Esophagus squamous epithelium (tissue), 5 donors: Measurements from ENCODE around the gene TAF9B. TPM values are rescaled to one million over a fixed set of nuclear protein-coding genes. Genes with fewer than 3 reads are reported as not detected.
"Not testable (repeated sequence)": the region's sequence is repeated elsewhere in the genome, so short reads cannot be mapped to it uniquely, and the experiment has no call there.

Experiments
- DNase-seq: peaks from one replicate; lab custom pipeline; 2025; lab: John Stamatoyannopoulos, UW
- H3K27ac ChIP-seq, 4 donors: fragments of 200-600 bp; sonication (generic); one replicate each; pipeline ENCODE4 v1.5.1; 2016 to 2019; ENCODE audit warnings: mild to moderate bottlenecking in 1 of 4
- H3K27me3 ChIP-seq, 4 donors: fragments of 200-600 bp; sonication (generic); 1 replicate in 3 of 4; 2 replicates in 1 of 4; pipeline versions ENCODE4 v1.5.1 to v1.6.0; 2017 to 2021; ENCODE audit warnings: antibody characterized with exemption in 1 of 4
- H3K36me3 ChIP-seq, 3 donors: fragments of 200-600 bp; sonication (generic); one replicate each; pipeline ENCODE4 v1.5.1; 2016 to 2019
- H3K4me1 ChIP-seq, 3 donors: fragments of 200-600 bp; sonication (generic); one replicate each; pipeline ENCODE4 v1.5.1; 2017 to 2019
- H3K4me3 ChIP-seq, 4 donors: fragments of 200-600 bp; sonication (generic); 1 replicate in 3 of 4; 2 replicates in 1 of 4; pipeline ENCODE4 v1.5.1; 2016 to 2019; ENCODE audit warnings: mild to moderate bottlenecking in 2 of 4, moderate library complexity in 1 of 4
- H3K9me3 ChIP-seq, 3 donors: fragments of 200-600 bp; sonication (generic); one replicate each; pipeline ENCODE4 v1.5.1; 2016 to 2019
- CTCF ChIP-seq, 6 experiments: fragments of 450-650 bp in 4 of 6; fragments of 200-600 bp in 2 of 6; sonication (generic) in 2 of 6; IDR thresholded peaks; one replicate each; pipeline ENCODE4 v1.5.1; 2016 to 2019; ENCODE audit warnings: antibody characterized with exemption in 6 of 6, mild to moderate bottlenecking in 4 of 6, moderate library complexity in 4 of 6
- POLR2A ChIP-seq, 4 donors: fragments of 450-650 bp; IDR thresholded peaks; one replicate each; pipeline ENCODE4 v1.6.1; 2017; ENCODE audit warnings: antibody characterized with exemption in 4 of 4, mild to moderate bottlenecking in 4 of 4, moderate library complexity in 3 of 4
- WGBS, 2 donors: methylation state at CpG; one replicate each; pipeline ENCODE4 v1.1.5; 2018; 5-methylcytosine and 5-hydroxymethylcytosine counted together
- intact Hi-C: fragments of 100-400 bp; cut with DNase I; formaldehyde crosslinking; loops from one replicate; pipeline ENCODE4 v1.15.0; 2022
- total RNA-seq, 4 donors: library from RNA; depleted of rRNA; stranded (reverse); fragments of >200 nt; gene quantifications; one replicate each; pipeline ENCODE4 v1.1.0, GENCODE V29; 2016
- donor health status: DM: yes; HTN: yes; CAD: no.

TAF9B gene
- total RNA-seq, 4 donors from 2014 or later: 6.6 to 25.2 (median 16.5) TPM

GRCh38 chrX:78103623-78104446, 35.6 kb downstream of the TAF9B start, which contains the start of gene PGK1:
Gene PGK1, plus strand, starts transcription at chrX:78104248. Its CDS starts 93 bp downstream, at chrX:78104341.
- peak within 1 kb of the TSS; percentile 58 to 79 (median 76) for H3K4me3 ChIP-seq
- no peaks in the 10 kb centered on the region for H3K27me3 ChIP-seq
- intact Hi-C loops: no loop called here
- H3K4me1 ChIP-seq: peaks cover 0 to 42% (median 8%) of the 10 kb centered on the region in 3 donors
- no peaks in the 10 kb centered on the region for H3K9me3 ChIP-seq
- TF ChIP-seq POLR2A (IDR thresholded peaks at IDR 0.05) (peak in 3 of 4 donors; percentile 27 to 95 (median 93)), CTCF (IDR thresholded peaks at IDR 0.05) (no peak)
- WGBS, 2 donors: 0 to 41% methylated on average over 3 to 30 of the region's 72 CpGs
- H3K27ac ChIP-seq: peak within 1 kb of the TSS; percentile 92 to 97 (median 95)
- H3K36me3 ChIP-seq: no peaks in the 10 kb centered on the region
- DNase-seq: peak; percentile 73

- intact Hi-C loops: no loop called here
- TF ChIP-seq CTCF (IDR thresholded peaks at IDR 0.05): no peak
- TF ChIP-seq POLR2A (IDR thresholded peaks at IDR 0.05): no peak
- H3K4me3 ChIP-seq: peak overlapping the region; percentile 32 to 79 (median 76)
- H3K27ac ChIP-seq: peak overlapping the region; percentile 76 to 97 (median 94)
- H3K4me1 ChIP-seq: peaks cover 0 to 35% (median 7%) of the 10 kb centered on the region in 3 donors
- H3K36me3 ChIP-seq: no peaks in the 10 kb centered on the region
- no peak for DNase-seq
- H3K27me3 ChIP-seq: no peaks in the 10 kb centered on the region
- no peaks in the 10 kb centered on the region for H3K9me3 ChIP-seq
- 75 to 85% methylated on average over 16 to 17 of the region's 23 CpGs for WGBS, 2 donors
Measured at GRCh38 chrX:78103001-78103622, 36.3 kb downstream of the TAF9B start.

- Histone ChIP-seq H3K9me3 (no peaks in the 10 kb centered on the region), H3K4me3 (no peak overlapping the region), H3K27ac (no peak overlapping the region), H3K4me1 (peaks cover 0 to 25% (median 4%) of the 10 kb centered on the region in 3 donors), H3K36me3 (no peaks in the 10 kb centered on the region), H3K27me3 (no peaks in the 10 kb centered on the region)
- no peak for TF ChIP-seq POLR2A (IDR thresholded peaks at IDR 0.05)
- TF ChIP-seq CTCF (IDR thresholded peaks at IDR 0.05): no peak
- no peak for DNase-seq
- intact Hi-C loops: no loop called here
- 83 to 90% methylated on average over 1 of the region's 1 CpG for WGBS, 2 donors
Measured at GRCh38 chrX:78102091-78102490, 37.4 kb downstream of the TAF9B start.

- TF ChIP-seq CTCF (IDR thresholded peaks at IDR 0.05) (no peak), POLR2A (IDR thresholded peaks at IDR 0.05) (no peak)
- peaks cover 0 to 2% (median 0%) of the 10 kb centered on the region in 3 donors for H3K4me1 ChIP-seq
- H3K9me3 ChIP-seq: no peaks in the 10 kb centered on the region
Measured at GRCh38 chrX:78098108-78098507, 41.3 kb downstream of the TAF9B start.

GRCh38 chrX:78092296-78092695, 47.2 kb downstream of the TAF9B start:
- no peaks in the 10 kb centered on the region for H3K9me3 ChIP-seq
- WGBS, 2 donors: 17 to 60% methylated on average over 1 of the region's 2 CpGs
- H3K27me3 ChIP-seq: no peaks in the 10 kb centered on the region
- H3K4me1 ChIP-seq: peaks cover 0 to 10% (median 0%) of the 10 kb centered on the region in 3 donors
- no peak overlapping the region for H3K4me3 ChIP-seq
- TF ChIP-seq CTCF (IDR thresholded peaks at IDR 0.05) (peak in 4 of 6 experiments; percentile 5 to 40 (median 34)), POLR2A (IDR thresholded peaks at IDR 0.05) (no peak)
- no peaks in the 10 kb centered on the region for H3K36me3 ChIP-seq
- intact Hi-C loops: no loop called here
- H3K27ac ChIP-seq: no peak overlapping the region
- DNase-seq: no peak

More at GRCh38 chrX:78098108-78098507, 41.3 kb downstream of the TAF9B start:
- no peak for DNase-seq
- intact Hi-C loops: no loop called here
- Histone ChIP-seq H3K4me3 (no peak overlapping the region), H3K27ac (no peak overlapping the region), H3K36me3 (no peaks in the 10 kb centered on the region), H3K27me3 (no peaks in the 10 kb centered on the region)

GRCh38 chrX:78081413-78081812, 58.0 kb downstream of the TAF9B start:
- intact Hi-C loops, DNase-seq, H3K9me3 ChIP-seq, H3K27me3 ChIP-seq, H3K4me1 ChIP-seq, H3K27ac ChIP-seq, H3K36me3 ChIP-seq, H3K4me3 ChIP-seq: not testable (repeated sequence)
- 89 to 95% methylated on average over 6 of the region's 6 CpGs for WGBS, 2 donors
